HepG2 (cell line): ENCODE data around the gene KLHL35. TPM values are rescaled to one million over a fixed set of nuclear protein-coding genes. Genes with fewer than 3 reads are reported as not detected.

Experiments used
- ARHGAP35 ChIP-seq: sonication (generic); formaldehyde crosslinking; IDR thresholded peaks from 2 replicates; pipeline ENCODE4 v1.9.0; 2022; ENCODE audit warnings: mild to moderate bottlenecking, inconsistent platforms, moderate library complexity, missing genetic modification reagents, borderline replicate concordance
- EZH2 ChIP-seq: conservative IDR thresholded peaks from 2 replicates; pipeline ENCODE4 v1.6.1; 2012; ENCODE audit warnings: mild to moderate bottlenecking, low read depth, low read length, moderate library complexity
- GATA4 ChIP-seq: sonication (generic); IDR thresholded peaks from 2 replicates; pipeline ENCODE4 v1.6.1; 2016; ENCODE audit warnings: antibody characterized with exemption, low read depth, borderline replicate concordance
- ISX ChIP-seq: sonication (generic); formaldehyde crosslinking; conservative IDR thresholded peaks from 2 replicates; pipeline ENCODE4 v1.5.0; 2020; ENCODE audit warnings: missing genetic modification reagents
- JUNB ChIP-seq: sonication (generic); formaldehyde crosslinking; IDR thresholded peaks from 2 replicates; pipeline ENCODE4 v1.8.0; 2022; ENCODE audit warnings: missing genetic modification reagents, mild to moderate bottlenecking, borderline replicate concordance
- RBM39 ChIP-seq: fragments of 200-400 bp; formaldehyde crosslinking; IDR thresholded peaks from one replicate; pipeline ENCODE4 v1.6.1; 2018; ENCODE audit warnings: antibody characterized with exemption, mild to moderate bottlenecking, low read depth, low read length; ENCODE audit not compliant: poor library complexity, severe bottlenecking
- SRSF9 ChIP-seq: fragments of 200-400 bp; formaldehyde crosslinking; IDR thresholded peaks from 2 replicates; pipeline ENCODE4 v1.6.1; 2018; ENCODE audit warnings: borderline replicate concordance, mild to moderate bottlenecking, low read depth, low read length; ENCODE audit not compliant: insufficient read depth, poor library complexity, severe bottlenecking
- TARDBP ChIP-seq: sonication (generic); formaldehyde crosslinking; IDR thresholded peaks from 2 replicates; pipeline ENCODE4 v1.8.0; 2022; ENCODE audit warnings: mild to moderate bottlenecking, missing genetic modification reagents
- ZNF264 ChIP-seq: sonication (generic); formaldehyde crosslinking; IDR thresholded peaks from 2 replicates; pipeline ENCODE4 v1.4.0; 2020; ENCODE audit warnings: missing genetic modification reagents
- ZNF446 ChIP-seq: sonication (generic); formaldehyde crosslinking; IDR thresholded peaks from 2 replicates; pipeline ENCODE4 v1.5.0; 2020; ENCODE audit warnings: mild to moderate bottlenecking, missing genetic modification reagents
- ZNF570 ChIP-seq: sonication (generic); formaldehyde crosslinking; IDR thresholded peaks from 2 replicates; pipeline ENCODE4 v1.4.0; 2020; ENCODE audit warnings: mild to moderate bottlenecking, missing genetic modification reagents, borderline replicate concordance
- ZNF724P ChIP-seq: sonication (generic); formaldehyde crosslinking; IDR thresholded peaks from 2 replicates; pipeline ENCODE4 v1.8.0; 2022; ENCODE audit warnings: missing genetic modification reagents, borderline replicate concordance
- ZSCAN29 ChIP-seq: sonication (generic); formaldehyde crosslinking; conservative IDR thresholded peaks from 2 replicates; pipeline ENCODE4 v1.4.0; 2020; ENCODE audit warnings: mild to moderate bottlenecking, missing genetic modification reagents
- polyA plus RNA-seq, 8 experiments: library from polyadenylated mRNA; depleted of rRNA in 3 of 8; stranded (reverse) in 7 of 8; unstranded in 1 of 8; fragments of >200 nt; fragmentation: Illumina TruSeq in 4 of 8; extraction: Trizol in 4 of 8; gene quantifications; 2 replicates each; pipeline versions ENCODE4 v1.2.1 to v1.2.3, GENCODE V29; 2011 to 2016; ENCODE audit warnings: low read depth in 4 of 8, missing spikeins in 1 of 8, mixed read lengths in 1 of 8; ENCODE audit not compliant: insufficient read depth in 1 of 8
- total RNA-seq, 5 experiments: library from RNA; depleted of rRNA; stranded (reverse); fragments of >200 nt; fragmentation: Illumina TruSeq; extraction: Trizol; gene quantifications; 2 replicates each; pipeline ENCODE4 v1.2.3, GENCODE V29; 2016; ENCODE audit warnings: low read depth in 1 of 5
- TF ChIP-seq, protein P1 (sequence below): fragments of 450-650 bp; IDR thresholded peaks from 2 replicates; pipeline ENCODE4 v1.6.1; 2017; ENCODE audit warnings: mild to moderate bottlenecking
- TF ChIP-seq, protein P2 (sequence below): sonication (generic); formaldehyde crosslinking; IDR thresholded peaks from 2 replicates; pipeline ENCODE4 v1.9.0; 2021; ENCODE audit warnings: missing genetic modification reagents, borderline replicate concordance
- TF ChIP-seq, protein P3 (sequence below): sonication (generic); formaldehyde crosslinking; IDR thresholded peaks from 2 replicates; pipeline ENCODE4 v1.5.0; 2020; ENCODE audit warnings: mild to moderate bottlenecking, missing genetic modification reagents, moderate library complexity
- TF ChIP-seq, protein P4 (sequence below): sonication (generic); formaldehyde crosslinking; IDR thresholded peaks from 2 replicates; pipeline ENCODE4 v1.5.1; 2020; ENCODE audit warnings: missing genetic modification reagents, mild to moderate bottlenecking, borderline replicate concordance

The KLHL35 gene
- total and polyA plus RNA-seq, 2 of the 13 experiments (the other 11 are each of a cell fraction or from before 2014, with no cell fraction given): not detected

DNA sequence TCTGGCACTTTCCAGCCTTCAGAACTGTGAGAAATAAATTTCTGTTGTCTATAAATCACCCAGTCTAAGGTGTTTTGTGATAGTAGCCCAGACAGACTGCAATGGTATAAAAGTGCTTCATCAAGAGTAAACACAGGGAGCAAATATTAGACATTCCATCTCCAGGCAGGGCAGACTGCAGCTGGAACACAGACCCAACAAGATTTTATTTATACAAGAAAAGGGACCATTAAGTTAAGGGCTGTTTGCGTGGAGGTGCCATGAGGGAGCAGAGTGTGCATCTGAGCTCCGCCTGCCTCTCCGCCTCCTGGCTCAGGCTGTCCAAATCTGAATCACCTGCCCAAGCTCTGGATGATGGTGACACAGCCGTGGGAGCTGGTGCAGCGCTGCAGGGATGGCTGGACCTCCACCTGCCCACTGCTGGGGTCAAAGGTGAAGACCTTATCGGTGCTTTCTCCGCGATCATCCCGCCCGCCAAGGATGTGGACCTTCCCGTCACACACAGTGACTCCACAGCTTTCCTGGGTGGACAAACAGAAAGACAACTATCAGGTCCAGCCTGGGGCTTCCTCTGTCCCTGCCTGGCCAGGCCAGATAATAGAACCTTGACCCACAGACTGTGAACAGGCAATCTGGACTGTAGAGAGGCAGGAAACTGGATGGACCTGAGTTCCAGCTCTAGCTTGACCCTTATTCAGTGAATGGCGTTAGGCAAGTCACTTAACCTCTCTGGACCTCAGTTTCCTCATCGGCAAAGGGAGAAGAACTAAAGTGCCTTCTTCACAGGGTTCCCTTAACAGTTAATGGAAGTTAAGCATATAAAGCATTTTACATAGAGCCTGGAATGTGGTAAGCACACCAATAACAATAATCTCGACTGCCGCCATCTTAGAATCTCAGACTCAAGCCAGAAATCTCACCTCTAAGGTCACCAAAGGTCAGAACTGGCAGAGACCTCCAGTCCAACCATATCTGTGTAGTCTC lies 10.5 kb downstream of the KLHL35 start (continued):
- TF ChIP-seq, protein P1, sequence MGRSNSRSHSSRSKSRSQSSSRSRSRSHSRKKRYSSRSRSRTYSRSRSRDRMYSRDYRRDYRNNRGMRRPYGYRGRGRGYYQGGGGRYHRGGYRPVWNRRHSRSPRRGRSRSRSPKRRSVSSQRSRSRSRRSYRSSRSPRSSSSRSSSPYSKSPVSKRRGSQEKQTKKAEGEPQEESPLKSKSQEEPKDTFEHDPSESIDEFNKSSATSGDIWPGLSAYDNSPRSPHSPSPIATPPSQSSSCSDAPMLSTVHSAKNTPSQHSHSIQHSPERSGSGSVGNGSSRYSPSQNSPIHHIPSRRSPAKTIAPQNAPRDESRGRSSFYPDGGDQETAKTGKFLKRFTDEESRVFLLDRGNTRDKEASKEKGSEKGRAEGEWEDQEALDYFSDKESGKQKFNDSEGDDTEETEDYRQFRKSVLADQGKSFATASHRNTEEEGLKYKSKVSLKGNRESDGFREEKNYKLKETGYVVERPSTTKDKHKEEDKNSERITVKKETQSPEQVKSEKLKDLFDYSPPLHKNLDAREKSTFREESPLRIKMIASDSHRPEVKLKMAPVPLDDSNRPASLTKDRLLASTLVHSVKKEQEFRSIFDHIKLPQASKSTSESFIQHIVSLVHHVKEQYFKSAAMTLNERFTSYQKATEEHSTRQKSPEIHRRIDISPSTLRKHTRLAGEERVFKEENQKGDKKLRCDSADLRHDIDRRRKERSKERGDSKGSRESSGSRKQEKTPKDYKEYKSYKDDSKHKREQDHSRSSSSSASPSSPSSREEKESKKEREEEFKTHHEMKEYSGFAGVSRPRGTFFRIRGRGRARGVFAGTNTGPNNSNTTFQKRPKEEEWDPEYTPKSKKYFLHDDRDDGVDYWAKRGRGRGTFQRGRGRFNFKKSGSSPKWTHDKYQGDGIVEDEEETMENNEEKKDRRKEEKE: no peak
- TF ChIP-seq EZH2 (no peak), ZNF264 (CRISPR knock-in tag) (0 out of 2 replicates have a peak, but pooled peaks have one; percentile 39), GATA4 (0 out of 2 replicates have a peak, but pooled peaks have one; percentile 23), ZNF570 (CRISPR knock-in tag) (no peak), TARDBP (peak; percentile 53; the same call in 1 of the 2 replicates), ISX (CRISPR knock-in tag) (no peak), ZNF446 (CRISPR knock-in tag) (no peak), JUNB (CRISPR knock-in tag) (no peak), SRSF9 (no peak), RBM39 (no peak), ZNF724P (CRISPR knock-in tag) (no peak), ARHGAP35 (CRISPR knock-in tag) (0 out of 2 replicates have a peak, but pooled peaks have one; percentile 36), ZSCAN29 (0 out of 2 replicates have a peak, but pooled peaks have one; percentile 30)
- TF ChIP-seq, protein P2, sequence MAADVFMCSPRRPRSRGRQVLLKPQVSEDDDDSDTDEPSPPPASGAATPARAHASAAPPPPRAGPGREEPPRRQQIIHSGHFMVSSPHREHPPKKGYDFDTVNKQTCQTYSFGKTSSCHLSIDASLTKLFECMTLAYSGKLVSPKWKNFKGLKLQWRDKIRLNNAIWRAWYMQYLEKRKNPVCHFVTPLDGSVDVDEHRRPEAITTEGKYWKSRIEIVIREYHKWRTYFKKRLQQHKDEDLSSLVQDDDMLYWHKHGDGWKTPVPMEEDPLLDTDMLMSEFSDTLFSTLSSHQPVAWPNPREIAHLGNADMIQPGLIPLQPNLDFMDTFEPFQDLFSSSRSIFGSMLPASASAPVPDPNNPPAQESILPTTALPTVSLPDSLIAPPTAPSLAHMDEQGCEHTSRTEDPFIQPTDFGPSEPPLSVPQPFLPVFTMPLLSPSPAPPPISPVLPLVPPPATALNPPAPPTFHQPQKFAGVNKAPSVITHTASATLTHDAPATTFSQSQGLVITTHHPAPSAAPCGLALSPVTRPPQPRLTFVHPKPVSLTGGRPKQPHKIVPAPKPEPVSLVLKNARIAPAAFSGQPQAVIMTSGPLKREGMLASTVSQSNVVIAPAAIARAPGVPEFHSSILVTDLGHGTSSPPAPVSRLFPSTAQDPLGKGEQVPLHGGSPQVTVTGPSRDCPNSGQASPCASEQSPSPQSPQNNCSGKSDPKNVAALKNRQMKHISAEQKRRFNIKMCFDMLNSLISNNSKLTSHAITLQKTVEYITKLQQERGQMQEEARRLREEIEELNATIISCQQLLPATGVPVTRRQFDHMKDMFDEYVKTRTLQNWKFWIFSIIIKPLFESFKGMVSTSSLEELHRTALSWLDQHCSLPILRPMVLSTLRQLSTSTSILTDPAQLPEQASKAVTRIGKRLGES: no peak
- TF ChIP-seq, protein P3, sequence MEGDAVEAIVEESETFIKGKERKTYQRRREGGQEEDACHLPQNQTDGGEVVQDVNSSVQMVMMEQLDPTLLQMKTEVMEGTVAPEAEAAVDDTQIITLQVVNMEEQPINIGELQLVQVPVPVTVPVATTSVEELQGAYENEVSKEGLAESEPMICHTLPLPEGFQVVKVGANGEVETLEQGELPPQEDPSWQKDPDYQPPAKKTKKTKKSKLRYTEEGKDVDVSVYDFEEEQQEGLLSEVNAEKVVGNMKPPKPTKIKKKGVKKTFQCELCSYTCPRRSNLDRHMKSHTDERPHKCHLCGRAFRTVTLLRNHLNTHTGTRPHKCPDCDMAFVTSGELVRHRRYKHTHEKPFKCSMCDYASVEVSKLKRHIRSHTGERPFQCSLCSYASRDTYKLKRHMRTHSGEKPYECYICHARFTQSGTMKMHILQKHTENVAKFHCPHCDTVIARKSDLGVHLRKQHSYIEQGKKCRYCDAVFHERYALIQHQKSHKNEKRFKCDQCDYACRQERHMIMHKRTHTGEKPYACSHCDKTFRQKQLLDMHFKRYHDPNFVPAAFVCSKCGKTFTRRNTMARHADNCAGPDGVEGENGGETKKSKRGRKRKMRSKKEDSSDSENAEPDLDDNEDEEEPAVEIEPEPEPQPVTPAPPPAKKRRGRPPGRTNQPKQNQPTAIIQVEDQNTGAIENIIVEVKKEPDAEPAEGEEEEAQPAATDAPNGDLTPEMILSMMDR (CRISPR knock-in tag): no peak
- TF ChIP-seq, protein P4, sequence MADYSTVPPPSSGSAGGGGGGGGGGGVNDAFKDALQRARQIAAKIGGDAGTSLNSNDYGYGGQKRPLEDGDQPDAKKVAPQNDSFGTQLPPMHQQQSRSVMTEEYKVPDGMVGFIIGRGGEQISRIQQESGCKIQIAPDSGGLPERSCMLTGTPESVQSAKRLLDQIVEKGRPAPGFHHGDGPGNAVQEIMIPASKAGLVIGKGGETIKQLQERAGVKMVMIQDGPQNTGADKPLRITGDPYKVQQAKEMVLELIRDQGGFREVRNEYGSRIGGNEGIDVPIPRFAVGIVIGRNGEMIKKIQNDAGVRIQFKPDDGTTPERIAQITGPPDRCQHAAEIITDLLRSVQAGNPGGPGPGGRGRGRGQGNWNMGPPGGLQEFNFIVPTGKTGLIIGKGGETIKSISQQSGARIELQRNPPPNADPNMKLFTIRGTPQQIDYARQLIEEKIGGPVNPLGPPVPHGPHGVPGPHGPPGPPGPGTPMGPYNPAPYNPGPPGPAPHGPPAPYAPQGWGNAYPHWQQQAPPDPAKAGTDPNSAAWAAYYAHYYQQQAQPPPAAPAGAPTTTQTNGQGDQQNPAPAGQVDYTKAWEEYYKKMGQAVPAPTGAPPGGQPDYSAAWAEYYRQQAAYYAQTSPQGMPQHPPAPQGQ (CRISPR knock-in tag): no peak
